ENCODE measurements around the gene RPSA.
"Not testable (repeated sequence)": the region's sequence is repeated elsewhere in the genome, so short reads cannot be mapped to it uniquely, and the experiment has no call there.

Gene RPSA

DNA sequence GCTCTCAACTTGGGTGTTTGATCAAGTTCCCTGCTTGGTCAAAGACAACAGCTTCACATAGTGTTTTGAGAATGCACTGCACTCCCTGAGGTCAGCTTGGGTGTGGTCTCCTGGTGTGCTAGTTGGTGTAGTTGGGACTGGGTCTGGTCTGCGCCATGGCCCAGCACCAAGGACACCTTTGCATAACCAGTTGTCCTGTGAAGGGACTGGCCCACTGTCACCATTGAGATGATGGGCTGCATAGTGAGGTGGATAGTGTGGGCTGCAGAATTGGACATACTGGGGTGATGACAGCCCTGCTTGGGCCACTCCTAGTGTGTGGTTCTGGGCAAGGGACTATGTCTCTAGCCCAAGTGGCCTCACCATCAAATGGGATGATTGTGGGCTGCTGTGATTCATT lies 9.5 kb downstream of the RPSA start:
- H3K9me3 ChIP-seq = no peaks in the 10 kb centered on the region
- TF ChIP-seq Cebpa-rat (IDR thresholded peaks at IDR 0.05) = no peak
- H4K20me1 ChIP-seq = peaks cover 46% of the 10 kb centered on the region
- no peak overlapping the region for H3K27ac ChIP-seq
- peaks cover 39% of the 10 kb centered on the region for H3K36me3 ChIP-seq
- H3K9ac ChIP-seq = no peak overlapping the region
- no peak overlapping the region for H3K4me2 ChIP-seq
- peaks cover 13% of the 10 kb centered on the region for H3K4me1 ChIP-seq
- no peaks in the 10 kb centered on the region for H3K27me3 ChIP-seq
- no peak overlapping the region for H3K4me3 ChIP-seq

DNA sequence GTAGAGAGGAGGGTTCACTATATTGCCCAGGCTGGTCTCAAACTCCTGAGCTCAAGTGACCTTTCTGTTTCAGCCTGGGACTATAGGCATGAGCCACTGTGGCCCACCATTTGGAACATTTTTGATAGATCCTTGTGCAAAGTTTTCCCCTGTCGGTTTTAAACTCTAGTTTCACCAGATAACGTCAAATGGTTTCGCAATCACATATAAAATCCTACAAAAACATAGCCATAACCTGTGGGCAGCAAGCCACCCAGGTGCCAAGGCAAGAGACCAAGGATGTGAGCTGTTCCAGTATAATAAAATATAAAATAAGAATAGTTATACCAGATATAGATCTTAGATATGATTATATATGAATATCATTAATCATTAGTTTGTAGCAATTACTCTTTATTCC lies 10.5 kb downstream of the RPSA start:
- H3K9me3 ChIP-seq, H3K27me3 ChIP-seq, H3K4me1 ChIP-seq, H3K4me3 ChIP-seq, H3K4me2 ChIP-seq, H3K9ac ChIP-seq, H3K27ac ChIP-seq: not testable (repeated sequence)
- H3K36me3 ChIP-seq = peaks cover 29% of the 10 kb centered on the region
- TF ChIP-seq Cebpa-rat (IDR thresholded peaks at IDR 0.05) = 0 out of 2 replicates have a peak, but pooled peaks have one; percentile 52
- H4K20me1 ChIP-seq = peaks cover 36% of the 10 kb centered on the region

DNA sequence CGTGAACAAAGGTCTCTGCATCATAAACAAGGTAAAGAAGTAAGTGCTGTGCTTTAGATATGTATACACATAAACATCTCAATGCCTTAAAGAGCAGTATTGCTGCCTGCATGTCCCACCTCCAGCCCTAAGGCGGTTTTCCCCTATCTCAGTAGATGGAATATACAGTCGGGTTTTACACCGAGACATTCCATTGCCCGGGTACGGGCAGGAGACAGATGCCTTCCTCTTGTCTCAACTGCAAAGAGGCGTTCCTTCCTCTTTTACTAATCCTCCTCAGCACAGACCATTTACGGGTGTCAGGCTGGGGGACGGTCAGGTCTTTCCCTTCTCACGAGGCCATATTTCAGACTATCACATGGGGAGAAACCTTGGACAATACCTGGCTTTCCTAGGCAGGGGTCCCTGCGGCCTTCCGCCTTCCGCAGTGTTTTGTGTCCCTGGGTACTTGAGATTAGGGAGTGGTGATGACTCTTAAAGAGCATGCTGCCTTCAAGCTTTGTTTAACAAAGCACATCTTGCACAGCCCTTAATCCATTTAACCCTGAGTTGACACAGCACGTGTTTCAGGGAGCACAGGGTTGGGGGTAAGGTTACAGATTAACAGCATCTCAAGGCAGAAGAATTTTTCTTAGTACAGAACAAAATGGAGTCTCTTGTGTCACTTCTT lies 12.2 kb downstream of the RPSA start:
- not testable (repeated sequence) for H3K9me3 ChIP-seq, H3K4me2 ChIP-seq, H3K27ac ChIP-seq, H3K4me1 ChIP-seq, H3K4me3 ChIP-seq, H3K9ac ChIP-seq, H3K27me3 ChIP-seq
- peaks cover 19% of the 10 kb centered on the region for H4K20me1 ChIP-seq
- H3K36me3 ChIP-seq = peaks cover 12% of the 10 kb centered on the region

DNA sequence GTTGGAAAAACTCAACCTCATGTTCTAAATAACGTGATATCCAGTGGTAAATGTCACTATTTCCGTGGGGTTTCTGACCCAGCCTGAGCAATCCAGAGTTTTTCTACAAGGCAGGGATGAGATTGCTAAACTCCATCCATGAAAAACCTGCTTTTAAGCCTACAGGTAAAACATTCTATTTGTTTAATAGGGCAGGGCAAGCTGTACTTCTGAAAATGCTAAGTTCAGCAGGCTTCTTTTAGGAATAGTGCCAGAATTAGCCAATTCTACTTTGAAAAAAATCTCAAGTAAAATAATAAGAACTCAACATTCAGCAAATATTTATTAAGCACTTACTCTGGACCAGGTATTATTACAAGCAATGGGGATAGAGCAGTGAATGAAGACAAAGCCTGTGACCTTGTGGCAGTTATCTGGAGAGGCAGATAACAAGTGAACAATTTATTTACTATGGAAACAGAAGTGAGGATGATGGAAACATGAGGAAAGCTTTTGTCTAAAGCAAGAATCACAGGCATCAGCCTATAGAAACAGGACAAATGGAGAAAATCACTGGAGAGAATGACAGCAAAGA lies 13.3 kb downstream of the RPSA start:
- Histone ChIP-seq H3K9ac (no peak overlapping the region), H3K27me3 (no peaks in the 10 kb centered on the region), H4K20me1 (peaks cover 8% of the 10 kb centered on the region; the same call in 1 of the 2 replicates), H3K9me3 (no peaks in the 10 kb centered on the region), H3K36me3 (peaks cover under 1% of the 10 kb centered on the region; the same call in 1 of the 2 replicates), H3K27ac (no peak overlapping the region), H3K4me2 (no peak overlapping the region), H3K4me3 (no peak overlapping the region), H3K4me1 (no peaks in the 10 kb centered on the region)
- no peak for TF ChIP-seq Cebpa-rat (IDR thresholded peaks at IDR 0.05)

DNA sequence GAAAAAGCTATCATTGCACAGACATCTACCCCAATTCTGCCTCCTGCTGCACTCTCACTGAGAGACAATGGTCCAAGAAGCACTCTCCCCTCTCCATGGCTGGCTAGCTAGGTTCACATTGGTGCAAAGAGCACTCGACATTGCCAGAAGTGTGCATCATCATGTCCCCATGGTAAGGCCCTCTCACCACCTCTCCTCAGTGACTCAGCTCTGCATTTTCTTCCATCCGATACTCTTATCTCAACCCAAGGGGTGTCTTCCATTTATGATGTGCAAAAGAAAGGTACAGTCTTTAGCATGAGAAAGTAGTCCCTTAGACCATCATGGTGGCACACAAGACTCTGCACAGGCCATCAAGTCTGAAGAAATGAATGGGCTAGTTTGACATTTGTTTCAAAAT lies 14.0 kb downstream of the RPSA start:
- H3K27me3 ChIP-seq = no peaks in the 10 kb centered on the region
- H3K36me3 ChIP-seq = no peaks in the 10 kb centered on the region
- H3K4me1 ChIP-seq = no peaks in the 10 kb centered on the region
- no peak overlapping the region for H3K4me3 ChIP-seq
- H3K27ac ChIP-seq = no peak overlapping the region
- TF ChIP-seq Cebpa-rat (IDR thresholded peaks at IDR 0.05) = no peak
- no peak overlapping the region for H3K4me2 ChIP-seq
- H4K20me1 ChIP-seq = 0 out of 2 replicates have a peak, but pooled peaks cover 5% of the 10 kb centered on the region
- H3K9ac ChIP-seq = no peak overlapping the region
- no peaks in the 10 kb centered on the region for H3K9me3 ChIP-seq

DNA sequence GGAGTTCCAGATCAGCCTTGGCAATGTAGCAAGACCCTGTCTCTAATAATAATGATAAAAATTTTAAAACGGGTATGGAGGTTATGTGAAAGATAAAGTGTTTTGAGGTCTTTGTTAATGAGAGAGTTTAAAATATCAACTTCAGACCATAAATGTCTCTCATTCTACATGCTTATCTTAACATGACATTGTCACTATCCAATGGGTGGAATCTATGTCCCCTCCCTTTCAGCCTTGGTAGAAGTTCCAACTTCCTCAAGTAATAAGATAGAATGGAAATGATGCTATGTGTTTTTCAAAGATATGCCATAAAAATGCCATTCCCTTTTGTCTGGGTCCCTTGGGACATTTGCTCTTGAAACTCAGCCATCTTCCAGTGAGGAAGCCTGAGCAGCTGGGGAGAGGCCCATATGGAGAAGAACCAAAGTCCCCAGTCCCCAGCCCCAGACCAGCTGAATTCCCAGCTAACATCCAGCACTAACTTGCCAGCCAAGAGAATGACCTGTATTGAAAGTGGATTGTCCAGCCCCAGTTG lies 17.0 kb downstream of the RPSA start:
- Histone ChIP-seq H3K9ac (no peak overlapping the region), H4K20me1 (no peaks in the 10 kb centered on the region), H3K9me3 (no peaks in the 10 kb centered on the region), H3K4me2 (no peak overlapping the region), H3K27ac (no peak overlapping the region), H3K4me1 (no peaks in the 10 kb centered on the region), H3K4me3 (no peak overlapping the region), H3K27me3 (no peaks in the 10 kb centered on the region), H3K36me3 (no peaks in the 10 kb centered on the region)
- TF ChIP-seq Cebpa-rat (IDR thresholded peaks at IDR 0.05) = no peak

DNA sequence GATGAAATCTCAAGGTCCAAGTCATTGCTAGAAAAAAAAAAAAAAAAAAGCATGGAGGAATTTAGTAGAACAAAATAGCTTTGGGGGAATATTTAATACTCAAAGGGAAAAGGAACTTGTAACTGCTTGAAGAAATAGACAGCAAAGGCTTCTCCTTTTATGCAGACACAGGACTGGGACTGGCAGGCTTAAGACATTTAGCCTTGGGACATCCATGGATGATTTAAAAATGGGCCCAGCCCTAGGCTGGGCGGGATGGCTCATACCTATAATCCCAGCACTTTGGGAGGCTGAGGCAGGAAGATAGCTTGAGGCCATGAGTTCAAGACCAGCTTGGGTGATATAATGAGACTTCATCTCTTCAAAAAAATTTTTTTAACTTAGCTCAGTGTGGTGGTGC lies 19.8 kb downstream of the RPSA start:
- no peak overlapping the region for H3K4me3 ChIP-seq
- H3K9me3 ChIP-seq = no peaks in the 10 kb centered on the region
- no peaks in the 10 kb centered on the region for H3K36me3 ChIP-seq
- H3K4me2 ChIP-seq = no peak overlapping the region
- H4K20me1 ChIP-seq = no peaks in the 10 kb centered on the region
- no peaks in the 10 kb centered on the region for H3K4me1 ChIP-seq
- TF ChIP-seq Cebpa-rat (IDR thresholded peaks at IDR 0.05) = no peak
- H3K9ac ChIP-seq = no peak overlapping the region
- H3K27ac ChIP-seq = no peak overlapping the region
- H3K27me3 ChIP-seq = no peaks in the 10 kb centered on the region

DNA sequence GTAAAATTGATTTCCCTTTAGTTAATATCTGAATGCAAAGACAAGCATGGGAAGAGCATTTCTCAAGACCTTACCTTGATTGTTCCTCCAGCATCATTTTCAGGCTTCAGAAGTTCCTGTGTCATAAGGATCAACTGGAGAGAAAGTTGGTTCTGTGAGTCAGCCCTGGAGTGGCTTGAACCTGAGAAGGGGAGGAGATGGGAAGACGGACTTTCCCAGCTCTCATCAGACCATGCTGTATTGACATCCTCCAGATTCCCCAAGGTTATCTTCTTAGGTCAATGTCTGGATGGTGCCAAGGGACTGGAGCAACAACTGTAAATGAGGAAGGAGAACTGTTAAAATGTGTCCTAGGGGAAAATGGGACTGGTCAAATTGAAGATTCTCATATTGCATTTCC lies 21.0 kb downstream of the RPSA start:
- TF ChIP-seq Cebpa-rat (IDR thresholded peaks at IDR 0.05) = no peak
- Histone ChIP-seq H3K9me3 (no peaks in the 10 kb centered on the region), H3K4me1 (no peaks in the 10 kb centered on the region), H4K20me1 (no peaks in the 10 kb centered on the region), H3K27me3 (no peaks in the 10 kb centered on the region), H3K9ac (no peak overlapping the region), H3K36me3 (no peaks in the 10 kb centered on the region), H3K27ac (no peak overlapping the region), H3K4me3 (no peak overlapping the region), H3K4me2 (no peak overlapping the region)

DNA sequence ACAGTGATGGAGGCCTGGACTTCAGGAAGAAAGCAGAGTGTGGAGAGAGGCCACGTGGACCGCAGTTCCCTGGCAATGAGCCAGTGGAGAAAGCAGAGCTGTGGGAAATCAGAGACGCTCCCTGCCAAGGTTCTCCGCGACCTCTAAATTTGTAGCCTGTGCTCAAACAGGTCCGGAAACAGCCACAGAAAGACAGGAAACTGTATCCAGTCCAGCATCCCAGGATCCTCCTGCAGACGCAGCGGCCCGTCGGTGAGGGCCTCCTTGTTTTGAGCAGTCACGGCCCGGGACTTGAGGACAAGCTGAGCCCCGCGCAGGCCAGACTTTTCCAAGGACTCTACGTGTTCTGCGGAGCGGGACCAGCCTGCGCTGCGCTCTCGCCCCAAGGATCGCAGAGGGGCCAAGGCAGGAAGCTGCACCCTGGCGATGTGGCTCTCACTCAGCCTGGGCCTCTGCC lies 22.3 kb downstream of the RPSA start:
- no peak overlapping the region for H3K9ac ChIP-seq
- H3K27ac ChIP-seq = no peak overlapping the region
- TF ChIP-seq Cebpa-rat (IDR thresholded peaks at IDR 0.05) = no peak
- no peaks in the 10 kb centered on the region for H3K9me3 ChIP-seq
- H3K27me3 ChIP-seq = no peaks in the 10 kb centered on the region
- H3K36me3 ChIP-seq = no peaks in the 10 kb centered on the region
- no peak overlapping the region for H3K4me3 ChIP-seq
- H4K20me1 ChIP-seq = no peaks in the 10 kb centered on the region
- H3K4me1 ChIP-seq = no peaks in the 10 kb centered on the region
- H3K4me2 ChIP-seq = no peak overlapping the region

DNA sequence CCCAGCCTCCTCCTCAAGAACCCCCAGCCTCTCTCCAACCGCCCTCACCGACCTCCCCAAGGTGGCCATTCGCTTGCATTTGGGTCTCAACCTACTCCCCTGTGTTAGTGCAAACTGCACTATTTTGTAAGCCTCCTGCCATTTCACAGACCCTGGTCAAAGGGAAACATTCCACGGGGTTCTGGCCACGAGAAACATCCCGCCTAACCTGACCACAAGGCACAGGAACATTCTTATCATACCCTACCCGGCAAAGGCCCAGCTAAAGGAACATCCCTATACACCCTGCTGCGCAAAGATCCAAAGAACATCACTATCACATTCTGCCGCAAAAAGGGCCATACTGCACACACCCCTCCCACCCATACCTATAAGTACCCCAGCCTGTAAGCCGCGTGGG lies 22.9 kb downstream of the RPSA start:
- Histone ChIP-seq H3K4me2 (no peak overlapping the region), H3K4me1 (no peaks in the 10 kb centered on the region), H3K27me3 (no peaks in the 10 kb centered on the region), H3K36me3 (no peaks in the 10 kb centered on the region), H3K9me3 (no peaks in the 10 kb centered on the region), H3K27ac (no peak overlapping the region), H3K4me3 (no peak overlapping the region), H4K20me1 (no peaks in the 10 kb centered on the region), H3K9ac (no peak overlapping the region)
- no peak for TF ChIP-seq Cebpa-rat (IDR thresholded peaks at IDR 0.05)
